Central memory CD8-positive, alpha-beta T cell (primary cell): ENCODE results near the gene THSD4.
A peak's percentile ranks its signal among the peaks of the same experiment; 100 is the strongest.

Experiments
- ATAC-seq: fragments of 150-1000 bp; cut with Tn5 transposase; replicated peaks from 2 replicates; pipeline ENCODE4 v1.10.0; 2022; ENCODE audit warnings: mild to moderate bottlenecking, moderate FRiP score, moderate number of reproducible peaks; ENCODE audit not compliant: poor library complexity, severe bottlenecking; ENCODE audit errors: extremely low read depth
- DNase-seq, 2 donors: peaks; one replicate each; pipeline ENCODE4 v3.0.0; 2021; ENCODE audit warnings: low spot score in 2 of 2
- H3K27ac Mint-ChIP-seq: one replicate; pipeline ENCODE4 v1.8.0; 2022; ENCODE audit warnings: low read depth, mild to moderate bottlenecking, moderate library complexity, mixed read lengths
- H3K27me3 Mint-ChIP-seq: one replicate; pipeline ENCODE4 v1.8.0; 2022; ENCODE audit warnings: mixed read lengths
- H3K36me3 Mint-ChIP-seq: one replicate; pipeline ENCODE4 v1.8.0; 2022; ENCODE audit warnings: mild to moderate bottlenecking, moderate library complexity, mixed read lengths; ENCODE audit not compliant: insufficient read depth
- H3K4me1 Mint-ChIP-seq: one replicate; pipeline ENCODE4 v1.8.0; 2022; ENCODE audit warnings: mixed read lengths
- H3K4me3 Mint-ChIP-seq: one replicate; pipeline ENCODE4 v1.8.0; 2022; ENCODE audit warnings: mild to moderate bottlenecking, moderate library complexity, mixed read lengths
- H3K9me3 Mint-ChIP-seq: one replicate; pipeline ENCODE4 v1.8.0; 2022; ENCODE audit warnings: mixed read lengths

THSD4 gene

GRCh38 chr15:71275566-71276335, 160.5 kb downstream of the THSD4 start:
- DNase-seq (no peak), ATAC-seq (no peak)
- no peak overlapping the region for H3K27ac Mint-ChIP-seq
- H3K36me3 Mint-ChIP-seq: peaks cover 1% of the 10 kb centered on the region
- H3K4me1 Mint-ChIP-seq: no peaks in the 10 kb centered on the region
- H3K27me3 Mint-ChIP-seq: no peaks in the 10 kb centered on the region
- no peaks in the 10 kb centered on the region for H3K9me3 Mint-ChIP-seq
- no peak overlapping the region for H3K4me3 Mint-ChIP-seq

GRCh38 chr15:71276336-71276665, 161.0 kb downstream of the THSD4 start:
- DNase-seq (no peak), ATAC-seq (no peak)
- H3K27ac Mint-ChIP-seq: no peak overlapping the region
- H3K9me3 Mint-ChIP-seq: no peaks in the 10 kb centered on the region
- H3K4me3 Mint-ChIP-seq: no peak overlapping the region
- H3K27me3 Mint-ChIP-seq: no peaks in the 10 kb centered on the region
- no peaks in the 10 kb centered on the region for H3K4me1 Mint-ChIP-seq
- peaks cover 1% of the 10 kb centered on the region for H3K36me3 Mint-ChIP-seq

GRCh38 chr15:71278989-71279756, 163.9 kb downstream of the THSD4 start:
- Mint-ChIP-seq H3K4me1 (no peaks in the 10 kb centered on the region), H3K9me3 (no peaks in the 10 kb centered on the region), H3K27ac (no peak overlapping the region), H3K27me3 (peaks cover 10% of the 10 kb centered on the region), H3K4me3 (no peak overlapping the region), H3K36me3 (no peaks in the 10 kb centered on the region)
- no peak for ATAC-seq
- DNase-seq: no peak

GRCh38 chr15:71279757-71280141, 164.5 kb downstream of the THSD4 start:
- no peaks in the 10 kb centered on the region for H3K36me3 Mint-ChIP-seq
- no peak for ATAC-seq
- H3K4me3 Mint-ChIP-seq: no peak overlapping the region
- peaks cover 16% of the 10 kb centered on the region for H3K27me3 Mint-ChIP-seq
- H3K27ac Mint-ChIP-seq: no peak overlapping the region
- no peaks in the 10 kb centered on the region for H3K9me3 Mint-ChIP-seq
- no peaks in the 10 kb centered on the region for H3K4me1 Mint-ChIP-seq
- DNase-seq: no peak

DNA sequence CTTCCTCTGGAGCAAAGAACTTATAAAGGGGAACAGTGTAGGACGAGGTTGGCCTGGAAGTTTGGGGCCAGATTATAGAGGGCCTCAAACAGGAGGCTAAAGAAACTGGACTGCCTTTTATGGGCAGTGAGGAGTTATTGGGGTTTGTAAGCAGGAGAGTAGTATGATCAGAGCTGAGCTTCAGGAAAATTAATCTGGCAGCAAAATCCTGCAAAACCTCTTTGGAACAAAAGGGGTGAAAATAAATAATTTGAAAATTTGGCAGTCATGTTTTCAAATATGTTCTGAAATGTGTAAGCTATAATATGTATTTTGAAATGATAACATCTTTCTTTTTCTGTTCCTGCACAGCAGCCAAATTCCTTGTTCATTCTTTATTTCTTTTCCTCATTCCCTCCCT, 164.9 kb downstream of the THSD4 start:
- no peaks in the 10 kb centered on the region for H3K36me3 Mint-ChIP-seq
- H3K4me1 Mint-ChIP-seq: no peaks in the 10 kb centered on the region
- peaks cover 20% of the 10 kb centered on the region for H3K27me3 Mint-ChIP-seq
- no peak overlapping the region for H3K27ac Mint-ChIP-seq
- no peaks in the 10 kb centered on the region for H3K9me3 Mint-ChIP-seq
- no peak overlapping the region for H3K4me3 Mint-ChIP-seq
- no peak for DNase-seq
- no peak for ATAC-seq

DNA sequence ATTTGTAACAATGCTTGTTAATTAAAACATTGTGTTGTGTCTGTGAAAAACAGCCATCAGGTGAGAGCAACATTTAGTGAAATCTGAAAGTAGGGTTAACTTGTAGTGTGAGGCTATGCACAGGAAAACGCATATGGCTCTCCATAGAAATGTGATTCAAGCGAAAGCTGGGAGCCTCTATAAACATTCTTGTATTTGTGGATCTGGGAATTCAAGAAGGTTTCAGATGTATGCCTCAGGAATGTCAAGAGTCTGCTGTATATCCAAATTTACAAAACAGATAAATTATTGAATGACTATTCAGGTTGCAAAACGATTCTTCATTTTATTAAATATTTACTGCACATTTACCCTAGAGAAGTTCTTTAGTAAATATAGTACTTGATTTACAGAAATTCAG, 166.0 kb downstream of the THSD4 start:
- ATAC-seq (no peak), DNase-seq (no peak)
- Mint-ChIP-seq H3K4me1 (no peaks in the 10 kb centered on the region), H3K9me3 (no peaks in the 10 kb centered on the region), H3K36me3 (no peaks in the 10 kb centered on the region), H3K27ac (no peak overlapping the region), H3K27me3 (peaks cover 26% of the 10 kb centered on the region), H3K4me3 (no peak overlapping the region)

DNA sequence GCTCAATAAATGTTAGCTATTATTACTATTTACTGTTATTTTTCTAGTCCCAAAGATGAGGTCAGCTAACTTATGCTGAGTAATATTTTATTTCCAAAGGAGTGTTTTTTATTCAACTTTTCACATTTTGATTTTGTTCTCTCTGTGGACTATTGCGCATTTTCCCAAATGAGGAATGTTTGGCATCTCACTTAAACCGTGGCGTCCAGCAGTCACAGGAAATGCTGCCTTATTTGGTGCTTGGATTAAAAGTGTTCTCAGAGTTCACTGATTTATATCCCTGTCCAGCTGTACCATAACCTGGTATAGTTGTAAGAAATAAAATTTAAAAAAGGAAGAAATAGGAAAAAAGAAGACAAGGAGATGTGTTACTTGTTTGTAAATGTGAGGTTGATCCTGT, 166.8 kb downstream of the THSD4 start:
- DNase-seq: no peak

DNA sequence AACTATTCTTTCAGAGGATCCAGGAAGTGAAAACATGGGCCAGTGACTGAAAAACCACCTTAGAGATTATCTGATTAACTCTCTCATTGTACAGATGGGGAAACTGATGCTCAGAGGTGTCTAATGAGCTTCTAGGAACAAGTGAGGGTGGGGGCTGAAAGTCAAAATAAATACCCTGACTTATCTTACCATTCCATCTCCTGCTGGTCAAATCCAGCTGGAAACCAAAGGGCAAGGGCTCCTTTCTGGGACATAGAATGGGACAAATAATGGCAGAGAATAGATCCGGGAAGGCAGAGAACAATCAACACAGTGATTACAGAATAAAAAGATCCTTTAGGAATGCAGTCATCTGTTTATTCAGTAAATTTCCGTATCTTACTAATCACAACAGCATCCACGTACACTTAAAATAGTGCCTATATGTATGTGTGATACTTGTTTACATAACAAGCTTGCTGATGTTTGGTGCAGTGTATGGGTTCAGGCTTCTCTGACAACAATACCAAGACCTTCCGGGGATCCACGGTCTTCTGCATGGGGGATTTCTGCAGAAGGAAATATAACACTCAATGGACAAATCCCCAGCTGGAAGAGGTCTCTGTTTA, 173.2 kb downstream of the THSD4 start:
- Mint-ChIP-seq H3K27me3 (peaks cover 56% of the 10 kb centered on the region), H3K4me1 (peaks cover 25% of the 10 kb centered on the region), H3K27ac (no peak overlapping the region), H3K4me3 (no peak overlapping the region), H3K9me3 (no peaks in the 10 kb centered on the region), H3K36me3 (peaks cover 2% of the 10 kb centered on the region)
- DNase-seq (no peak), ATAC-seq (no peak)

More for the DNA sequence above, 166.8 kb downstream of the THSD4 start:
- Mint-ChIP-seq H3K27ac (no peak overlapping the region), H3K4me1 (no peaks in the 10 kb centered on the region), H3K36me3 (no peaks in the 10 kb centered on the region), H3K9me3 (no peaks in the 10 kb centered on the region), H3K4me3 (no peak overlapping the region), H3K27me3 (peaks cover 32% of the 10 kb centered on the region)
- ATAC-seq: no peak

DNA sequence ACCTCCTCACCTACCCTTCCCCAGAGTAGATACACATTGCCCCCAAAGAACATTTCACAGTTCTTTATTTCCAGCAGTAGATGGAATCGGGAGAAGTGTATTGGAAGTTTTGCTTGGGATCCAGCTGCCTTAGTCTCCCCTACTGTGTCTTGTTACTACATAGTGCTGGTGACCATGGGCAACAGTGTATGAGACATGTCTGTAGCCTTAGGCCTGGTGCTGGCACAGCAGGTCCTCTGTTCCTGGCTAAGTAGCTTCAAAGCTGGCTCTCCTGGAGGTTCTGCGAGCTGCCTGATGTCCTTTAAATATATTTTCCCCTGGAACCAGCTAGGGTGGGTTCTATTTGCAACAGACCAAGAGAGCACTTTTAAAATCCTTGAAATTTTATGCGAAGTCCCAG, 174.7 kb downstream of the THSD4 start:
- H3K9me3 Mint-ChIP-seq: no peaks in the 10 kb centered on the region
- H3K4me1 Mint-ChIP-seq: peaks cover 33% of the 10 kb centered on the region
- DNase-seq (no peak), ATAC-seq (no peak)
- peaks cover 40% of the 10 kb centered on the region for H3K27me3 Mint-ChIP-seq
- H3K27ac Mint-ChIP-seq: no peak overlapping the region
- H3K4me3 Mint-ChIP-seq: no peak overlapping the region
- peaks cover 2% of the 10 kb centered on the region for H3K36me3 Mint-ChIP-seq

- H3K4me3 Mint-ChIP-seq: no peak overlapping the region
- H3K9me3 Mint-ChIP-seq: no peaks in the 10 kb centered on the region
- peaks cover 2% of the 10 kb centered on the region for H3K36me3 Mint-ChIP-seq
- no peak for DNase-seq
- H3K27ac Mint-ChIP-seq: no peak overlapping the region
- H3K27me3 Mint-ChIP-seq: peaks cover 35% of the 10 kb centered on the region
- peaks cover 33% of the 10 kb centered on the region for H3K4me1 Mint-ChIP-seq
- no peak for ATAC-seq
These were observed 175.8 kb downstream of the THSD4 start for GRCh38 chr15:71290881-71291635.

- H3K9me3 Mint-ChIP-seq: no peaks in the 10 kb centered on the region
- no peak for DNase-seq
- H3K4me1 Mint-ChIP-seq: peaks cover 33% of the 10 kb centered on the region
- peaks cover 28% of the 10 kb centered on the region for H3K27me3 Mint-ChIP-seq
- H3K4me3 Mint-ChIP-seq: peak overlapping the region; percentile 16
- peak; percentile 88 for ATAC-seq
- H3K36me3 Mint-ChIP-seq: peaks cover 2% of the 10 kb centered on the region
- H3K27ac Mint-ChIP-seq: peak overlapping the region; percentile 5
These were observed 176.5 kb downstream of the THSD4 start for GRCh38 chr15:71291723-71292122.

GRCh38 chr15:71293723-71294122, 178.5 kb downstream of the THSD4 start:
- H3K27me3 Mint-ChIP-seq: peaks cover 26% of the 10 kb centered on the region
- ATAC-seq (no peak), DNase-seq (no peak)
- peaks cover 33% of the 10 kb centered on the region for H3K4me1 Mint-ChIP-seq
- no peak overlapping the region for H3K27ac Mint-ChIP-seq
- H3K36me3 Mint-ChIP-seq: peaks cover 2% of the 10 kb centered on the region
- no peaks in the 10 kb centered on the region for H3K9me3 Mint-ChIP-seq
- no peak overlapping the region for H3K4me3 Mint-ChIP-seq
